Central memory CD4-positive, alpha-beta T cell (primary cell): ENCODE measurements around the gene SLAIN2.
A peak's percentile ranks its signal among the peaks of the same experiment; 100 is the strongest.
"Not testable (repeated sequence)": the region's sequence is repeated elsewhere in the genome, so short reads cannot be mapped to it uniquely, and the experiment has no call there.

ENCODE experiments used
- DNase-seq: peaks from one replicate; pipeline ENCODE4 v3.0.0; 2022

Gene SLAIN2

DNA sequence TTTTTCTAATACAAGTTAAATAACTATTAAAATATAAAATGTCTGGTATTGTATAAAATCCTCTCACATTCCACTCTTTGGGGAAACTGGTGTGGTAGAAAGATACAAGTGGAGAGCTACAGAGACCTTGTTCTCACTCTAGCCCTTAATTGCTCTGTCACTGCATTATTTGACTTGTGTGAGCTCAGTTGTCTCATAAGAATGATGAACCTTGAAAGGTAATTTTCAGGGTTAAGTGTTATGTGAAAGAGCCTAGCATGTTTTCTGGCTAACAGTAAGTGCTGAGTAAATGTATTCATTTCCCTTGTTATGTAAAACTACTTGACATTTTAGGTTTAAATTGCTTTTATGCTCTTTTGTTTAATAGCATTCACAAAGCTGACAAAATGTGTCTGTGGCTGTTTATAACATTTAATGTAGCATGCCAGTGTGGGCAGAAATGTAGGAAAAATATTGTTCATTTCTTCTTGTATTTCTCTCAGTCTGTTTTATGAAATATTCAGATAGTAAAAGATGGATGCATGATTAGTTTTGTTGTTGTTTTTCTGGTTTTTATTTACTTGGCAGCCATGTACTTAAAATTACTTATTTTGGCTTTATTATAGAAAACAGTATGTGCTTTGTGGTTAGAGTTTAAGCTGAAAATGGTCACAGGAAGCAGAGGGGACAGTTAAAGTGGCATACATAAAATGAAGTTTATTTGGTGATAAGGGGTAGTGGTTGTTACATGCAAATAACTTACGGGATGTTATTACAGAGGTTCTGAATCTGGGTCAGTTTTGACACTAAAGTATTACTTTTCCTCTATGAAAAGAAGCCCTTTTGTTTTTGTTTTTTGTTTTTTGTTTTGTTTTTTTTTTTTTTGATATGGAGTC, 29.2 kb downstream of the SLAIN2 start:
- DNase-seq = no peak

DNA sequence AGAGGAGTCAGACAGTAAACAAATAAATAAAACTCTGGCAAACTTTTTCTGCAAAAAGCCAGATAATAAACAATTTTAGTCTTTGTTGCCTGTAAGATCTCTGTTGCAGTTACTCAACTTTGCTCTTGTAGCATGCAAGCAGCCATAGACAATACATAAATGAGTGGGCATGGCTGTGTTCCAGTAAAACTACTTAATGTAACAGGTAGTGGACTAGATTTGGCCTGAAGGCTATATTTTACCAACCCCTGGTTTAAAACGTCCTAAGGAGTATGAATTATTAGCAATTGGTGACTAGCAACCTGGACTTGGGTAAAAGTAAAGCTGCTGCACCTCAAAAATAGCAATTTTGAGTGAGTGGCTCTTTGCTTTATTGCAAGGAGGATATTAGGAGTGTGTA, 30.9 kb downstream of the SLAIN2 start:
- DNase-seq = no peak

DNA sequence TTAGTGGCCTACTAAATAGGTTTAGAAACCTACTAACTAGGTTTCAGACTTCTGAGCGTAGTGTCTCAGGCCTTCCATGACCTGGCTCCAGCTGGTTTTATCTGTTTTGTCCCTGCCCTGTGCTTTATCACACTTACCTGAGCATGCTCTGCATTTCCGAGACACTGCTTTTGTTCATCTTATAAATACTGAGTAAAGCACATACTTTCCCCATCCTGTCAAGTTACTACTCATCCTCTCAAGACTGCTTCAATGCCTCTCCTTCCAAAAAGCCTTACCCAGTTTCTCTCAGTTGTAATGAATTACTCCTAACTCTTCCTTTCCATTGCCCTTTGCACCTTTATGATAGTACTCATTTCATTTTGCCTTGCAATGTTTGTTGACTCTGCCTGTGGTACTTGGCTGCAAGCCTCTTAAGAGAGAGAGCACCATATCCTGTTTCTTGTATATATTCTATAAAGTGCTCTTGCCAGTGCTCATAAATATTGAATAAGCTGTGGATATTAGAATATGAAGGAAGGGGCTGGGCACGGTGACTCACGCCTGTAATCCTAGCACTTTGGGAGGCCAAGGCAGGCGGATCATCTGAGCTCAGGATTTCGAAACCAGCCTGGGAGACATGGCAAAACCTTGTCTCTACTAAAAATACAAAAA, 34.4 kb downstream of the SLAIN2 start:
- no peak for DNase-seq

DNA sequence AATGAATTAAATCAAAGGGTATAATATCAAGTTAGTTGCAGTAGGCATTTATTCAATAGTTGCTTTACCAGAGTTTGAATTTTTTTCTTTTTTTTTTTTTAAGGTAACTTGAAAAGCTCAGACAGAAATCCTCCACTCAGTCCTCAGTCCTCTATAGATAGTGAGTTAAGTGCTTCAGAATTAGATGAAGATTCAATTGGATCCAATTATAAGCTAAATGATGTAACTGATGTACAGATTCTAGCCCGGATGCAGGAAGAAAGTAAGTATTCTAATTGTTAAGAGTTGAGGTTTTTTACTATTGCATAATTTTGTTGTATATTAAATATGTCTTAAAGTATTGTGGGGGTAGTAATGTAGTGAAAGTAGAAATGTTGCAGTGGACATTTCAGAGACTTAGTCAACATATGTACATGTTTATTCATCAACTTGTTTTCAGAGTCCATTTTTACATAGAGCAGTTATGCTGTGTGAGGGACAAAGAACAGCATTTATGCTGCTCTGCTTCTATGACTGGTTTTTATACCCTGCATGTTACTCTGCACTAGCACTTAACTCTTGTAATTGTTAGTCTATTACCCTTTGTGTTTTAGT, 38.4 kb downstream of the SLAIN2 start:
- no peak for DNase-seq

DNA sequence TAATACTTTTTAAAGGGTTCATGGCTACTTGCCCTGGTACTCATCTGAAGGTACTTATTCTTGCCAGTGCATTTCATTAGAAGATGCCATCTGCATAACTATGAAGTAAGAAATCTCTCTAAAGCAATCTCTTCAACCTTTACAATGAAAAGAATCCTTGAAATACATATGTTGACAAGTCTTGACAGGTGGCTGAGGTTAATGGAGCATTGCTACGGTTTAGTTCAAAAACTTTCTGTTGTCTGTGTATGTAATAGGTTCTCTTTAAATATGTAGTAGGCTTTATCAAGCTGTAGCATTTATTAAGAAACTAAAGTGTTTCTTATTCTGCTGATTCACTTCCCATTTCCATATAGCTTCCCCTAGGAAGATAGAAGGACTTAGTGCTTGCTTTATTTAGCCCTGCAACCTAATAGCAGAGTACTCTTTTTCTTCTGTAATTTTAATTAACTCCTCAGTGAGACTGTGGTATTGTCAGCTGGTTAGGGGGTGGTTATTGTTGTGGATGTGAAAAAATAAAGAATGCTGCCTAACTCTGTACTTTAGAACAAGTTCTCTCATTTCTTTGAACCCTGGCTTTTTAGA, 39.3 kb downstream of the SLAIN2 start:
- no peak for DNase-seq

DNA sequence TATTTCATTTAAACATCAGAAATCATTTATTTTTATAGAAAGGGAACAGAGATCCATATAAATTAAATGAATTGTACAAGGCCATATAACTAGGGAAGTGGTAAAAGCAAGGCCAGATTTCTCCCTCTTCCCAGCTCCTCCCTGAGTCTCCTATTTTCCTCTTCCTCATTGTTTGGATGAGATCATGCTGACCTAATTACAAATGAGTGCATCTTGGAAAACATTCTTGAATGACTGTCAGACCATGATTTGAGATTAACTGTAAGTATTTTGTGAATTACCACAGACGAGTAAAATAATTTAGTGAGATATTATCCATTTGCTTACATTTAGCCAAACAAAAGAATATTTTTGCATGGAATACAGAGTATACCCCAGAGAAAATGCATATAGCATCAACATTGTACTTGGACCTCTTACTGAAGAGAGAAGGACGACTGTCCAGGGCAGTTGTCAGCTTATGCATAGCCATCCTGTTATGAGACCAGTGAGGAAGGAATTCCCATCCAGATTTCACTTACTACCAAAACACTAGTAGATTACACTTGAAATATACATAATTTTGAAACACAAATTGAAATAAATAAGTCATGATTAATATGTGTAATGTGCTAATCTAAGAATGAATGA, 47.3 kb downstream of the SLAIN2 start:
- DNase-seq = no peak

DNA sequence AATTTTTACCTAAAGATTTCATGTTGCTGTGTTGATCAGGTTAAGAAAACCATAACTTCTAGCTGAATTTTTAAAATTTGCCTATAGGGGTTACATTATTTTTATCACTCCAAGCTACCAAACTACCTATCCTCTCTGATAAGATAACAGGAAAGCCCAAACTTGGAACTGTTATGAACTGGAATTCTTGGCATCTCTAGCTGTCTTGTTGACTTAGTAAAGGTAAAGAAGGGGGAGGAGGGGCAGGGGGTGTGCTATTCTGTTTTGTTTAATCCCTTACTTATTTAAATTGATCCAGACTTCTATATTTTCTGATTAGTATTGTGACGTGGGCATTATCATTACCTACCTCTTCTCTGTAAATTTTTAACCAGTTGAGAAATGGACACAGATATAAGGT, 54.7 kb downstream of the SLAIN2 start:
- no peak for DNase-seq

DNA sequence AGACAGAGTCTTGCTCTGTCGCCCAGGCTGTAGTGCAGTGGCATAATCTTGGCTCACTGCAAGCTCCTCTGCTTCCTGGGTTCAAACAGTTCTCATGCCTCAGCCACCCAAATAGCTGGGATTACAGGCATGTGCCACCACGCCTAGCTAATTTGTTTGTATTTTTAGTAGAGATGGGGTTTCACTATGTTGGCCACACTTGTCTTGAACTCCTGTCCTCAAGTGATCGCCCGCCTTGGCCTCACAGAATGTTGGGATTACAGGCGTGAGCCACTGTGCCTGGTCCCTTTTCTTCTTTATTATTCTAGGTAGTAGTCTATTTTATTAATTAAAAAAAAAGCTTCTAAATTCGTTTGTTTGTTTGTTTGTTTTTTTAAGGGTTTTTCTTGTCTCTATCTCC, 59.1 kb downstream of the SLAIN2 start:
- no peak for DNase-seq

DNA sequence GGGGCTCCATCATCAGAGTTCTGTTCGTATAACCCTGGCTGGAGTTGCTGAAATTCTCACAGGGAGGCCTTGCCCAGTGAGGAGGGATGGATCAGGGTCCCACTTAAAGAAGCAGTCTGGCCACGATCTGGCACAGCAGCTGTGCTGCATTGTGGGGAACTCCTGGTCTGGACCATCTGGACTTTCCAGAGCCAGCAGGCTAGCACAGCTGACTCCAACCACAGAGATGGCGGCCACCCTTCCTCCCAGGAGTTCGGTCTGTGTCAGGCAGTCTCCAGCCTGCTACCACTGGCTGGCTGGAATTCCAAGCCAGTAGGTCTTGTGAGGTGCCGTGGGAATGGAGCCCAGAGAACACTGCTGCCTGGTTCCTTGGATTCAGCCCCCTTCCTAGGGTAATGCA, 62.0 kb downstream of the SLAIN2 start:
- no peak for DNase-seq

DNA sequence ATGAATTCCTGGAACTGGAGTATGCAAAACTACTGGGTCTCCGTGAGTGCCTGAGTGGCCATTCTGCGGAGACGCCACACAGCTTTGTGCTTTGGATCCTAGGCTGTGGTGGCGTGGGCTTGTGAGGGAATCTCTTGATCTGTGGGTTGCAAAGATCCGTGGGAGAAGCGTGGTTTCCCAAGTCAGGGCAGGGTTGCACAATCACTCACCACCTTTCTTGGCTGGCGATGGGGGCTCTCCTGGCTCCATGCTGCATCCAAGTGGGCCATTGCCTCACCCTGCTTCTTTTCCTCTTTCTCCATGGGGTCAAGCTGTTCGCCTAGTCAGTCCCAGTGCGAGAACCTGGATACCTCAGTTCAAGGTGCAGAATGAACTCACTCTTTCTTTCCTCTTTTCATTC, 62.5 kb downstream of the SLAIN2 start:
- DNase-seq = no peak

DNA sequence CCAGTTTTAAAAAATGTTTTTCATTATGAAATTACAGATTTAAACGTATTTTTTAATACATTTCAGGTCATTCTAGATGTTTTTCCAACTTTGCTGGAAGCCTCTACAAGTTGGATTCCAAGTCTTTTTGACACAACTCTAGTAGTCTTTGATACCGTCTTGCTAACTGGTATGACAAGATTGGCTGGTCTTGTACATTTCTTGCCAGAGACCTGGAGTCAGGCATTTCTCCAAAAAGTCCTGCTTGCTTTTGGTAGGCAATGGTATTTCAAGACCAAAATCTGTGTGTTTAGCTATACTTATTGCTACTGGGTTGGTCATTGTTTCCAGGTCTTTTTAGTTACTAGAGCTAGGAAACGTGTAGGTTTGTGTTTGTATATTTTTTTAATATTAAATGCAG, 64.6 kb downstream of the SLAIN2 start:
- DNase-seq = no peak

DNA sequence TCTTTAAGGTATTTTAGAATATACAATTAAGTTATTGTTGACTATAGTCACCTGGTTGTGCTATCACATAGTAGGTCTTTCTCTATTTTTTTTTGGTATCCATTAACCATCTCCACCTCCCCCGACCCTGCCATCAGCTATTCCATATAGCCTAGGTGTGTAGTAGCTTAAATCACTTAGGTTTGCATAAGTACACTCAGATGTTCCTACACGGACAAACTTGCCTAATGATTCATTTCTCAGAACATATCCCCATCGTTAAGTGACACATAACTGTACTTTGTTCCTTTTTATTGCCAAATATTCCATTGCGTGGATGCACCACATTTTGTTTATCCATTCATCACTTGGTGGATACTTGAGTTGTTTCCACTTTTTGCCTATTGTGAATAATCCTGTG, 67.9 kb downstream of the SLAIN2 start:
- no peak for DNase-seq

DNA sequence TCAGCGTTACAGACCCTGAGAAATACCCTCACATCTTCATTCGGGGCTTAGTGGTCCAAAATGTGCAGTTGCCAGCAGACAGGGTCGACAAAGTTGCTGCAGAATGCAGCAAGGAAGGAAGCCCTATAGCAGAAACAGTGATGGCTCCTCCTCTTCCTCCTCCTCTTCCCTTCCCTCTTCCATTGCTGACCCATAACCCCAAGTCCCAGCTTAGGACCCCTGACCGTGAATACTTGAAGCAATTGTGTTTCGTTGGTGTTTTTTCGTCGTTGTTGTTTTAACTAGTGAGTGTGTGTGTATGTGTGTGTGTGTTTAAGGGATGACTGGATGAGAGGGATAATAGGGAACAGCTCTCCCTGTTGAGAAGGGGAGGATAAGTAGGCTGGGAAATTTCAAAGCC, 69.5 kb downstream of the SLAIN2 start:
- no peak for DNase-seq

DNA sequence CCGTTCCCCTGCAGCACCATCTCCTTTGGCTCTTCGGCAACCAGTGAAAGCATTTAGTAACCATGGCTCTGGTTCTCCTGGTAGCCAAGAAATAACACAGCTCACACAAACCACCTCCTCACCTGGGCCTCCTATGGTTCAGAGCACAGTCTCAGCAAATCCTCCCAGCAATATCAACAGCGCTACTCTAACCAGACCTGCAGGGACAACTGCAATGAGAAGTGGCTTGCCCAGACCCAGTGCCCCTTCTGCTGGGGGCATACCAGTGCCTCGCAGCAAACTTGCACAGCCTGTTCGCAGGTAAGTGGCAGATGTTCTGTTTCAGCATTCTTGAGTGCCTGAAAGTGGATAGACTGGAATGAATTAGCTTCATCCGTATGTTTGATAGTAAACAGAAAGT, 78.8 kb downstream of the SLAIN2 start:
- DNase-seq = no peak

DNA sequence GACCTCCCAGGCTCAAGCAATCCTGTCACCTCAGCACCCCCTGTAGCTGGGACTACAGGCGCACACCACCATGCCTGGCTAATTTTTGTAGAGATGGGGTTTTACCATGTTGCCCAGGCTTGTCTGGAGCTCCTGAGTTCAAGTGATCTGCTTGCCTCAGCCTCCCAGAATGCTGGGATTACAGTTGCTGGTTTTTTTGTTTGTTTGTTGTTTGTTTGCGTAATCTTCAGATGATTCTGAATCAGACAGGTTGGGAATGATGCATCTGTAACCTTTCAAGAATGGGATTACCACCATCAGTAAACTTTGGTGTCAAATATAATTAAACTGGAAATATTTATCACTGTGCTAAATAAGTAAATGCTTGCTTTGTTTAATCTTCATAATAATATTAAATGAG, 79.8 kb downstream of the SLAIN2 start:
- no peak for DNase-seq

DNA sequence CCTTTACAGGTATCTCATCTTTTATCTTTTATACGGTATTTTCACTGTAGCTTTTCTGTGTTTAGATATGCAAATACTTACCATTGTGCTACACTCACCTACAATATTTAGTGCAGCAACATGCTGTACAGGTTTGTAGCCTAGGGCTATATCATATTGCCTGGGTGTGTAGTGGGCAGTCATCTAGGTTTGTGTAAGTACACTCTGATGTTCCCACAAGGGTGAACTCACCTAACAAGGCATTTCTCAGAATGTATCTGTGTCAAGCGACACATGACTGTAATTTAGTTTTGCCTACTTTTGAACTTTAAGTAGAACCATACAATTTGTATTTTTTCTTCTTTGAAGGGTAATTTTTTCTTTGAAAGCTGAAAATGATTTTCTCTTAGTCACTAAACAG, 87.6 kb downstream of the SLAIN2 start:
- DNase-seq = no peak

DNA sequence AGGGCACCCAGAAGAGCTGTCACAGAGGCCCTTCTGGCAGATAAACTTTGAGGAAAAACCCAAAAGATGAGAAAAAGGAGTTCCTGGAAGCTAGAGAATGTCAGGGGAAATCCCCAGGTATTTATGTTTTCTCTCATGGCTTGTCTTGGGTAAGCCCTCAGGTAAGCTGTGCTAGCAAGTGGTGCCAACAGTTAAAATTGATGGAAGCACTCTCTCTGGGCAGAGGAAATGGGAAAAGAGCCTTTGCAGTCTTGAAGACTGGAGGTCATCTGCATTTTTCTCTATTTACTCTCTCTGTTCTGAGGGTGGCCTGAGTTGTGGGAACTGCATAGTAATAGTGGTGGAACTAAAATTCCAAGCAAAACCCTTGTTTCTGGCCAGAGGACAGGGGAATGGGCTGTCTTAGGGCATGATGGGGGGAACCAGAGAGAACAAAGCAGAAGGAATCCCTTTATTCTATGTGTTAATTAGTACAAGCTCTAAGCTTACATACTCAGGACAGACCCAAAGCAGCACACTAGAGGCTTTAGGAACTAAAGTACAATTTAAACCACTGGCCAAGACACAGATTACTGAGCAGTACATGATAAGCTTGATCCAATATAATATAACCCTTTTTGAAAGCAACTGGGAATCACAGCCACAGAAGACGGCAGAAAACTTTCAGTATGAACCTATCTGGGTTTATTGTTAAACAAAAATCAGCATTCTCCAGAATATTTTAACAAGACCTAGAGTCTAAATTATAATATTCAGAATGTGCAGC, 88.6 kb downstream of the SLAIN2 start:
- no peak for DNase-seq

DNA sequence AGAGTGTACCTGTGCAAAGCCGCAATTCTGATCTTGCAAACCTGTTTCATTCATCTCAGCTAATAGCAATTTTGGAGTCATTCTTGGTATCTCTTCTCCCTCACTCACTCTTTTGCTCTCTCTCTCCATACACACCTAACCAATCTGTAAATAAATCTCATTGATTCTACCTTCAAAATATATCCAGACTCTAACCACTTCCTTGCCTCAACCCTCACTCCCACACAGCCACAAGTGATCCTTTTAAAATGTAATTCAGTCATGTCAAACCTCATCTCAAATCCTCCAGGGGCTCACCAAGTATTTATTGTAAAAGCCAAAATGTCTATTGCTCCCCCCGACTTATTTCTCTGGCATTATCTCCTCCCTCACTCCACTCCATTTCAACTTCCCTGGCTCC, 90.1 kb downstream of the SLAIN2 start:
- DNase-seq = no peak

DNA sequence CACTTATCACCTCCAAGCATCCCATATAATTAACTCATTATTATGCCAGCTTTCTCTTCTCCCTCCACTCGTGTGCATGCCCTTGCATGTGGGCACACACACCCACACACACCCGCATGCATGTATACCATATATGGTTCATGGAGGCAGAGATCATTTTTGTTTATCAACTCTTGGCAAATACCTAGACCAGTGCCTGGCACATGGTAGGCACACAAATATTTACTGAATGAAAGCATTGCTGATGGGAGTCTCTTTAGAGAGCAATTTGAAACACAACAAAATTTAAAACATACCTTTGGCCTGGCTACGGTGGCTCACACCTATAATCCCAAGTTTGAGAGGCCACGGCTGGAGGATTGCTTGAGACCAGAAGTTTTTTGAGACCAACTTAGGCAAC, 90.7 kb downstream of the SLAIN2 start:
- no peak for DNase-seq

DNA sequence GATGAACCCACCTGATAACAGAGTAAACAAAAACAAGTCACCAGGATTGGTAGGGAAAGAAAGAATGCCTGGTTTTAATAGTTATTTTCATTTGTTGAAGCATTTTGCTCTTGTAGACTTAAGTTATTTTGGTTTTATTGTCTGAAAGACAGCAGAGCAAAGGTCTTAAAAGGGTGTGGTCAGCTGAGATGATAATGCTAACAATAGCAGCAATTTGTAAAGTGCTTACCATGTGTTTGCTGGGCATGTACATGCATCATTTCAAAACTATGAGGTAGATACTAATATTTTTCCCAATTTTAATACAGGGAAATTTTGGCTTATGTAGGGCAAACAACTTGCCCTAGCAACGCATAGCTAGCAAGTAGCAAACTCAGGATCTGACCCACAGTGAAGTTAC, 95.0 kb downstream of the SLAIN2 start:
- no peak for DNase-seq

DNA sequence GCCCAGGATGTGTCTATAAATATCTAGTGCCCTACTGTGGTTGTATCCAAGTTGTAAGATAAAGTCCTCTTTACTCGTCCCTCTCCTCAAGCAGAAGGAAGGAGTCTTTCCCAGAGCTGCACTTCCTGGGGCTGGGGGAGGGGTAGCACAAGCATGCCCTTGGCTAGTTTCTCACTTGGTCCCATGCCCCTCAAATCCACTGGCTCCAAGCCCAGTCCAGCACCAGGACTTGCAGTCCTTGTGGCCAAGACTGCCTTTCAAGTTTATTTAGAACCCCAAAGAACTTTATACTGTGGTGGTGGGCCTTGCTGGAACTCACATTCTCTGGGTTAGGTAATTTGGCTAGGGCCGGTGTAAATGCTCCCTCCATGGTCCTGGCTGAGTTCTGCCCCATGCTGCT, 98.7 kb downstream of the SLAIN2 start:
- no peak for DNase-seq

DNA sequence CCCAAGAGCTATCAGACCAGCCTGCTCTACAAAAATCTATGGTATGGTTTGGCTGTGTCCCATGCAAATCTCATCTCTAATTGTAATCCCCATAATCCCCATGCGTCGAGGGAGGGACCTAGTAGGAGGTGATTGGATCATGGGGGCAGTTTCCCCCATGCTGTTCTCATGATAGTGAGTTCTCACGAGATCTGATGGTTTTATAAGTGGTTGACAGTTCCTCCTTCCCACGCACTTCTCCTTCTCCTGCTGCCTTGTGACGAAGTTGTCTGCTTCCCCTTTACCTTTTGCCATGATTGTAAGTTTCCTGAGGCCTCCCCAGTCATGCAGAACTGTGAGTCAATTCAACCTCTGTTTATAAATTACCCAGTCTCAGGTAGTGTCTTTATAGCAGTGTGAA, 99.6 kb downstream of the SLAIN2 start:
- not testable (repeated sequence) for DNase-seq

DNA sequence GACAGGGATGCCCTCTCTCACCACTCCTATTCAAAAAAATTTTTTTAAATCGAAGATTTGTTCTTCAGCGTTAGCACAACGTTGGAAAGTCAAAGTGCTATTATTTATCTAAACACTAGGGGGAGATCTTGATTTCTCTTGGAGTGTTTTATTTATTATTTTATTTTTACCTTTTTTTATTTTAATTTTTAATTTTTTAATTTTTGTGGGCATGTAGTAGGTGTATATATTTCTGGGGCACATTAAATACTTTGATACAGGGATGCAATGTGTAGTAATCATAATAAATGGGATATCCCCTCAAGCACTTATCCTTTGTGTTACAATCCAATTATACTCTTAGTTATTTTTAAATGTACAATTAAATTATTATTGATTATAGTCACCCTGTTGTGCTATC, 104.4 kb downstream of the SLAIN2 start:
- peak; percentile 2 for DNase-seq
